ENCODE results near the gene CDH4.

CDH4 gene

GRCh38 chr20:61690150-61690549 lies 438.1 kb downstream of the CDH4 start:
- H3K9me3 ChIP-seq = no peaks in the 10 kb centered on the region
- H3K4me1 ChIP-seq (ENCODE audit: control insufficient read depth in 1 of 2, insufficient read depth in 1 of 2, low read depth in 1 of 2, low read length in 1 of 2) = no peaks in the 10 kb centered on the region
- no peak overlapping the region for H3K4me3 ChIP-seq (ENCODE audit: low read depth in 1 of 2, low read length in 1 of 2)
- H3K27me3 ChIP-seq = no peaks in the 10 kb centered on the region
- H3K27ac ChIP-seq = no peak overlapping the region
- no peak for TF ChIP-seq CTCF (IDR thresholded peaks at IDR 0.05)
- no peaks in the 10 kb centered on the region for H3K36me3 ChIP-seq

GRCh38 chr20:61690993-61691838 lies 439.2 kb downstream of the CDH4 start:
- TF ChIP-seq CTCF (IDR thresholded peaks at IDR 0.05) = no peak
- no peak overlapping the region for H3K4me3 ChIP-seq (ENCODE audit: low read depth in 1 of 2, low read length in 1 of 2)
- H3K27ac ChIP-seq = no peak overlapping the region
- H3K36me3 ChIP-seq = no peaks in the 10 kb centered on the region
- no peaks in the 10 kb centered on the region for H3K27me3 ChIP-seq
- H3K9me3 ChIP-seq = peaks cover under 1% of the 10 kb centered on the region
- no peaks in the 10 kb centered on the region for H3K4me1 ChIP-seq (ENCODE audit: control insufficient read depth in 1 of 2, insufficient read depth in 1 of 2, low read depth in 1 of 2, low read length in 1 of 2)

- no peaks in the 10 kb centered on the region for H3K27me3 ChIP-seq
- H3K9me3 ChIP-seq = peaks cover 7% of the 10 kb centered on the region
- no peaks in the 10 kb centered on the region for H3K36me3 ChIP-seq
- TF ChIP-seq CTCF (IDR thresholded peaks at IDR 0.05) = no peak
- H3K4me3 ChIP-seq (ENCODE audit: low read depth in 1 of 2, low read length in 1 of 2) = no peak overlapping the region
- no peaks in the 10 kb centered on the region for H3K4me1 ChIP-seq (ENCODE audit: control insufficient read depth in 1 of 2, insufficient read depth in 1 of 2, low read depth in 1 of 2, low read length in 1 of 2)
- no peak overlapping the region for H3K27ac ChIP-seq
Measured at GRCh38 chr20:61691978-61692377, 439.9 kb downstream of the CDH4 start.

GRCh38 chr20:61692479-61692878 lies 440.4 kb downstream of the CDH4 start:
- Histone ChIP-seq H3K4me3 (ENCODE audit: low read depth in 1 of 2, low read length in 1 of 2) (no peak overlapping the region), H3K4me1 (ENCODE audit: control insufficient read depth in 1 of 2, insufficient read depth in 1 of 2, low read depth in 1 of 2, low read length in 1 of 2) (no peaks in the 10 kb centered on the region), H3K27ac (no peak overlapping the region), H3K9me3 (peaks cover 7% of the 10 kb centered on the region), H3K27me3 (no peaks in the 10 kb centered on the region), H3K36me3 (no peaks in the 10 kb centered on the region)
- TF ChIP-seq CTCF (IDR thresholded peaks at IDR 0.05) = no peak

GRCh38 chr20:61693055-61693600 lies 441.1 kb downstream of the CDH4 start:
- H3K27ac ChIP-seq = no peak overlapping the region
- TF ChIP-seq CTCF (IDR thresholded peaks at IDR 0.05) = no peak
- H3K9me3 ChIP-seq = peaks cover 7% of the 10 kb centered on the region
- H3K4me3 ChIP-seq (ENCODE audit: low read depth in 1 of 2, low read length in 1 of 2) = no peak overlapping the region
- no peaks in the 10 kb centered on the region for H3K36me3 ChIP-seq
- no peaks in the 10 kb centered on the region for H3K4me1 ChIP-seq (ENCODE audit: control insufficient read depth in 1 of 2, insufficient read depth in 1 of 2, low read depth in 1 of 2, low read length in 1 of 2)
- no peaks in the 10 kb centered on the region for H3K27me3 ChIP-seq
